GM12892 (cell line): ENCODE data around the gene HDAC8.

ENCODE experiments used
- POLR2A ChIP-seq: IDR thresholded peaks from 2 replicates; pipeline ENCODE4 v1.6.1; 2011; ENCODE audit warnings: low read depth, low read length, control low read depth
- POLR2AphosphoS5 ChIP-seq: IDR thresholded peaks from 2 replicates; pipeline ENCODE4 v1.6.1; 2011; ENCODE audit warnings: low read depth, low read length, control low read depth
- TAF1 ChIP-seq: IDR thresholded peaks from 2 replicates; pipeline ENCODE4 v1.6.1; 2011; ENCODE audit warnings: low read depth, mild to moderate bottlenecking, control low read depth, low read length, borderline replicate concordance

DNA sequence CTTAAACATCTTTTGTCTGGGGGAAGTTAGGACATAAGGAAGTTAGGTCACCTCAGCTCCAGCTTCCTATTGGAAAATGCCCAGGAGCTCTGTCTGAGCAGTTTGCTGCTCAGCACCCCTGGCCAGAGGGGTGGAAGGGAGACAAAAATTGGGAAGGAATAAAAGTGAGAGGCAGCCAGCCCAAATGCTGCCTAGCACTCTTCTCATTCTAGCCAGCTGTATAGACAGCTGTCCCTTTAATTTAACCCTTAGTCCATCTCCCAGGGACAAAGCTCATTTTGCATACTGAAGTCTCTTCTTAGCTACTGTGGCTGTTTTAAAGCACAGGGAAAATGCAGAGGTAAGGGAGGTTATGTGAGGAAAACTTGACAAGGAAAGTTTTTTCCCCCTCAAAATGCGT lies 177.4 kb downstream of the HDAC8 start:
- TF ChIP-seq POLR2AphosphoS5: no peak
- no peak for TF ChIP-seq POLR2A
- TF ChIP-seq TAF1: no peak
